Esophagus muscularis mucosa (tissue), 4 donors: ENCODE results near the gene SERTM1. TPM values are rescaled to one million over a fixed set of nuclear protein-coding genes. Genes with fewer than 3 reads are reported as not detected.

Experiments used
- DNase-seq: peaks from one replicate; pipeline ENCODE4 v3.0.0-alpha.2; 2017; ENCODE audit errors: extremely low spot score
- H3K27ac ChIP-seq, 4 donors: fragments of 200-600 bp; sonication (generic); replicated peaks in 1 of 4; 1 replicate in 3 of 4; 2 replicates in 1 of 4; pipeline ENCODE4 v1.5.1; 2016 to 2019; ENCODE audit warnings: mild to moderate bottlenecking in 1 of 4
- H3K27me3 ChIP-seq, 4 donors: fragments of 200-600 bp; sonication (generic); one replicate each; pipeline versions ENCODE4 v1.5.1 to v1.6.0; 2016 to 2019
- H3K36me3 ChIP-seq, 4 donors: fragments of 200-600 bp; sonication (generic); one replicate each; pipeline ENCODE4 v1.5.1; 2016 to 2019
- H3K4me1 ChIP-seq, 4 donors: fragments of 200-600 bp; sonication (generic); one replicate each; pipeline ENCODE4 v1.5.1; 2016 to 2019
- H3K4me3 ChIP-seq, 4 donors: fragments of 200-600 bp; sonication (generic); 1 replicate in 2 of 4; 2 replicates in 2 of 4; pipeline ENCODE4 v1.5.1; 2016 to 2019; ENCODE audit warnings: mild to moderate bottlenecking in 4 of 4, moderate library complexity in 1 of 4
- H3K9me3 ChIP-seq, 4 donors: fragments of 200-600 bp; sonication (generic); 1 replicate in 3 of 4; 2 replicates in 1 of 4; pipeline ENCODE4 v1.5.1; 2016 to 2019
- CTCF ChIP-seq, 3 experiments: fragments of 200-600 bp in 2 of 3; fragments of 450-650 bp in 1 of 3; sonication (generic) in 2 of 3; IDR thresholded peaks; one replicate each; pipeline ENCODE4 v1.5.1; 2017 to 2019; ENCODE audit warnings: antibody characterized with exemption in 3 of 3, mild to moderate bottlenecking in 2 of 3, moderate library complexity in 1 of 3
- EP300 ChIP-seq: sonication (generic); formaldehyde crosslinking; IDR thresholded peaks from one replicate; pipeline ENCODE4 v1.6.1; 2017; ENCODE audit warnings: antibody characterized with exemption
- POLR2A ChIP-seq: fragments of 450-650 bp; IDR thresholded peaks from one replicate; pipeline ENCODE4 v1.6.1; 2017; ENCODE audit warnings: antibody characterized with exemption, moderate library complexity, mild to moderate bottlenecking, low read depth
- POLR2AphosphoS5 ChIP-seq, 2 donors: sonication (generic); formaldehyde crosslinking; IDR thresholded peaks; one replicate each; pipeline ENCODE4 v1.6.1; 2017; ENCODE audit warnings: antibody characterized with exemption in 2 of 2
- WGBS: methylation state at CpG from one replicate; pipeline ENCODE4 v1.1.5; 2018; 5-methylcytosine and 5-hydroxymethylcytosine counted together
- intact Hi-C: fragments of 100-400 bp; cut with DNase I; formaldehyde crosslinking; loops from one replicate; pipeline ENCODE4 v1.15.1; 2023
- total RNA-seq, 4 donors: library from RNA; depleted of rRNA; stranded (reverse); fragments of >200 nt; gene quantifications; one replicate each; pipeline versions ENCODE4 v1.1.0 to v1.2.1, GENCODE V29; 2016

SERTM1 gene
- total RNA-seq, 4 donors from 2014 or later, result under 0.01 to 0.33 (median 0.13) TPM; not detected in 1

GRCh38 chr13:36673352-36673751 is 468 bp upstream of the SERTM1 start:
- H3K36me3 ChIP-seq, result no peaks in the 10 kb centered on the region
- DNase-seq, result no peak
- intact Hi-C loops, result no loop called here
- peaks cover 0 to 13% (median 10%) of the 10 kb centered on the region in 4 donors for H3K4me1 ChIP-seq
- no peak for TF ChIP-seq POLR2AphosphoS5 (IDR thresholded peaks at IDR 0.05)
- TF ChIP-seq EP300, result no peak
- TF ChIP-seq CTCF (IDR thresholded peaks at IDR 0.05), result no peak
- no peak for TF ChIP-seq POLR2A
- H3K9me3 ChIP-seq, result no peaks in the 10 kb centered on the region
- H3K27me3 ChIP-seq, result peaks cover 0 to 47% (median 10%) of the 10 kb centered on the region in 4 donors
- no peak overlapping the region for H3K27ac ChIP-seq
- H3K4me3 ChIP-seq, result peak overlapping the region in 1 of 4 donors; percentile 33
- 66% methylated on average over 11 of the region's 11 CpGs for WGBS

- H3K4me1 ChIP-seq, result peaks cover 0 to 13% (median 10%) of the 10 kb centered on the region in 4 donors
- 23% methylated on average over 27 of the region's 33 CpGs for WGBS
- H3K36me3 ChIP-seq, result no peaks in the 10 kb centered on the region
- intact Hi-C loops, result no loop called here
- H3K27ac ChIP-seq, result no peak overlapping the region
- H3K4me3 ChIP-seq, result peak overlapping the region in 1 of 4 donors; percentile 33
- peaks cover 0 to 47% (median 10%) of the 10 kb centered on the region in 4 donors for H3K27me3 ChIP-seq
- no peak for DNase-seq
- no peak for TF ChIP-seq POLR2A
- TF ChIP-seq EP300, result no peak
- no peak for TF ChIP-seq POLR2AphosphoS5 (IDR thresholded peaks at IDR 0.05)
- TF ChIP-seq CTCF (IDR thresholded peaks at IDR 0.05), result no peak
- H3K9me3 ChIP-seq, result no peaks in the 10 kb centered on the region
Measured at GRCh38 chr13:36674337-36675212, 755 bp downstream of the SERTM1 start.

GRCh38 chr13:36675213-36675536 is 1.4 kb downstream of the SERTM1 start:
- Histone ChIP-seq H3K27ac (no peak overlapping the region), H3K4me1 (peaks cover 0 to 13% (median 10%) of the 10 kb centered on the region in 4 donors), H3K36me3 (no peaks in the 10 kb centered on the region), H3K4me3 (no peak overlapping the region), H3K9me3 (no peaks in the 10 kb centered on the region), H3K27me3 (peaks cover 0 to 47% (median 10%) of the 10 kb centered on the region in 4 donors)
- no peak for TF ChIP-seq CTCF (IDR thresholded peaks at IDR 0.05)
- no peak for TF ChIP-seq POLR2A
- intact Hi-C loops, result no loop called here
- WGBS, result 47% methylated on average over 11 of the region's 11 CpGs
- DNase-seq, result no peak

- TF ChIP-seq CTCF (IDR thresholded peaks at IDR 0.05), result no peak
- no peaks in the 10 kb centered on the region for H3K9me3 ChIP-seq
- H3K4me3 ChIP-seq, result no peak overlapping the region
- H3K4me1 ChIP-seq, result no peaks in the 10 kb centered on the region
- peaks cover 0 to 7% (median 0%) of the 10 kb centered on the region in 4 donors for H3K27me3 ChIP-seq
- intact Hi-C loops, result no loop called here
- no peaks in the 10 kb centered on the region for H3K36me3 ChIP-seq
- H3K27ac ChIP-seq, result no peak overlapping the region
- WGBS, result 35% methylated on average over 6 of the region's 6 CpGs
- DNase-seq, result no peak
Measured at GRCh38 chr13:36680913-36681312, 7.1 kb downstream of the SERTM1 start.
